ENCODE data around the gene TPRG1.
"Not testable (repeated sequence)": the region's sequence is repeated elsewhere in the genome, so short reads cannot be mapped to it uniquely, and the experiment has no call there.

The TPRG1 gene

GRCh38 chr3:189320511-189320910 lies 148.7 kb downstream of the TPRG1 start:
- no peak for DNase-seq

GRCh38 chr3:189322339-189322738 lies 150.6 kb downstream of the TPRG1 start:
- no peak for DNase-seq

- no peak for DNase-seq
These were observed 152.9 kb downstream of the TPRG1 start for GRCh38 chr3:189324538-189325138.

- DNase-seq: no peak
These were observed 153.7 kb downstream of the TPRG1 start for GRCh38 chr3:189325454-189325853.

- DNase-seq: not testable (repeated sequence)
These were observed 157.9 kb downstream of the TPRG1 start for GRCh38 chr3:189329630-189330029.

- DNase-seq: no peak
These were observed 158.3 kb downstream of the TPRG1 start for GRCh38 chr3:189330066-189330465.

GRCh38 chr3:189331002-189331418 lies 159.2 kb downstream of the TPRG1 start:
- no peak for DNase-seq

- DNase-seq: no peak
These were observed 162.5 kb downstream of the TPRG1 start for GRCh38 chr3:189334064-189334920.

GRCh38 chr3:189337673-189338091 lies 165.9 kb downstream of the TPRG1 start:
- DNase-seq: no peak

- DNase-seq: peak; percentile 71
These were observed 166.6 kb downstream of the TPRG1 start for GRCh38 chr3:189338366-189338765.

- no peak for DNase-seq
These were observed 168.2 kb downstream of the TPRG1 start for GRCh38 chr3:189339996-189340395.

- DNase-seq: no peak
These were observed 169.1 kb downstream of the TPRG1 start for GRCh38 chr3:189340680-189341460.

GRCh38 chr3:189342811-189343210 lies 171.0 kb downstream of the TPRG1 start:
- no peak for DNase-seq

- DNase-seq: no peak
These were observed 173.2 kb downstream of the TPRG1 start for GRCh38 chr3:189344996-189345395.

GRCh38 chr3:189349772-189350171 lies 178.0 kb downstream of the TPRG1 start:
- no peak for DNase-seq

GRCh38 chr3:189353318-189353965 lies 181.7 kb downstream of the TPRG1 start:
- DNase-seq: no peak

- DNase-seq: no peak
These were observed 182.5 kb downstream of the TPRG1 start for GRCh38 chr3:189353988-189354889.

- no peak for DNase-seq
These were observed 183.3 kb downstream of the TPRG1 start for GRCh38 chr3:189355115-189355480.

- DNase-seq: no peak
These were observed 183.9 kb downstream of the TPRG1 start for GRCh38 chr3:189355481-189356201.

- no peak for DNase-seq
These were observed 188.5 kb downstream of the TPRG1 start for GRCh38 chr3:189360291-189360690.
